ENCODE data around the gene SPTBN5.

GRCh38 chr15:41828807-41829141 is 65.1 kb downstream of the SPTBN5 start:
- TF ChIP-seq CTCF (IDR thresholded peaks at IDR 0.05), result no peak
- TF ChIP-seq POLR2A (IDR thresholded peaks at IDR 0.05), result no peak

All from Peyer's patch (tissue), 4 donors.